T-cell (primary cell): Measurements from ENCODE around the gene NAE1. TPM values are rescaled to one million over a fixed set of nuclear protein-coding genes. Genes with fewer than 3 reads are reported as not detected.

Experiments used
- ATAC-seq, 4 experiments: fragments of 200-7000 bp in 3 of 4; fragments of 150-1000 bp in 1 of 4; cut with Tn5 transposase; replicated peaks in 1 of 4; 1 replicate in 3 of 4; 2 replicates in 1 of 4; pipeline ENCODE4 v1.10.0; 2021; ENCODE audit warnings: moderate library complexity in 3 of 4, mild to moderate bottlenecking in 2 of 4, moderate number of reproducible peaks in 1 of 4
- CTCF ChIA-PET, 2 donors: fragments of 300-600 bp; sonication (Branson Sonifier 250); formaldehyde crosslinking; loops; one replicate each; lab custom pipeline; 2022; ENCODE audit warnings: antibody characterized with exemption in 2 of 2; lab: Charles Lee
- POLR2A ChIA-PET, 2 donors: fragments of 300-600 bp; sonication (Branson Sonifier 250); formaldehyde crosslinking; loops; one replicate each; lab custom pipeline; 2022; ENCODE audit warnings: antibody characterized with exemption in 2 of 2; lab: Charles Lee
- DNase-seq, 35 experiments: peaks; one replicate each; pipeline versions ENCODE4 v3.0.0 to v3.0.0-alpha.2; 2013 to 2023
- H3K27ac ChIP-seq: one replicate; pipeline ENCODE4 v1.5.1; 2013; ENCODE audit warnings: low read length
- H3K27me3 ChIP-seq, 2 experiments: replicated peaks in 1 of 2; 1 replicate in 1 of 2; 2 replicates in 1 of 2; pipeline versions ENCODE4 v1.6.1 to v1.7.0; 2013; ENCODE audit warnings: low read length in 1 of 2, mixed read lengths in 1 of 2; ENCODE audit not compliant: control insufficient read depth in 2 of 2, insufficient read depth in 2 of 2; ENCODE audit errors: extremely low read depth in 1 of 2
- H3K36me3 ChIP-seq, 2 donors: 1 replicate in 1 of 2; 2 replicates in 1 of 2; pipeline versions ENCODE4 v1.6.1 to v1.7.0; 2013; ENCODE audit warnings: low read length in 1 of 2; ENCODE audit not compliant: control insufficient read depth in 2 of 2, insufficient read depth in 1 of 2; ENCODE audit errors: extremely low read depth in 1 of 2
- H3K4me1 ChIP-seq, 2 experiments: 1 replicate in 1 of 2; 2 replicates in 1 of 2; pipeline versions ENCODE4 v1.6.1 to v1.7.0; 2013; ENCODE audit warnings: low read length in 2 of 2, mixed read lengths in 1 of 2; ENCODE audit not compliant: insufficient read depth in 2 of 2, control insufficient read depth in 1 of 2; ENCODE audit errors: extremely low read depth in 1 of 2
- H3K4me3 ChIP-seq, 2 donors: 1 replicate in 1 of 2; 2 replicates in 1 of 2; pipeline versions ENCODE4 v1.5.1 to v1.7.0; 2013; ENCODE audit warnings: mild to moderate bottlenecking in 2 of 2, low read length in 1 of 2, moderate library complexity in 1 of 2; ENCODE audit not compliant: control insufficient read depth in 1 of 2; ENCODE audit errors: extremely low read depth in 1 of 2
- H3K9me3 ChIP-seq: 2 replicates; pipeline ENCODE4 v1.7.0; 2013
- H3K27ac Mint-ChIP-seq, 2 donors: one replicate each; pipeline ENCODE4 v1.8.0; 2020 to 2021; ENCODE audit warnings: mild to moderate bottlenecking in 2 of 2, mixed read lengths in 2 of 2
- H3K27me3 Mint-ChIP-seq, 2 donors: one replicate each; pipeline ENCODE4 v1.8.0; 2021 to 2022; ENCODE audit warnings: mixed read lengths in 2 of 2
- H3K36me3 Mint-ChIP-seq: one replicate; pipeline ENCODE4 v1.8.0; 2021; ENCODE audit warnings: mixed read lengths
- H3K4me1 Mint-ChIP-seq, 3 donors: one replicate each; pipeline ENCODE4 v1.8.0; 2020 to 2022; ENCODE audit warnings: mixed read lengths in 3 of 3, mild to moderate bottlenecking in 1 of 3
- H3K4me3 Mint-ChIP-seq, 3 donors: one replicate each; pipeline ENCODE4 v1.8.0; 2020 to 2022; ENCODE audit warnings: mild to moderate bottlenecking in 3 of 3, mixed read lengths in 3 of 3, moderate library complexity in 3 of 3
- H3K9me3 Mint-ChIP-seq, 3 donors: one replicate each; pipeline ENCODE4 v1.8.0; 2020 to 2022; ENCODE audit warnings: mixed read lengths in 3 of 3
- WGBS: methylation state at CpG from one replicate; pipeline ENCODE4 v1.1.5; 2013; ENCODE audit warnings: missing lambda C conversion rate; ENCODE audit not compliant: insufficient coverage; 5-methylcytosine and 5-hydroxymethylcytosine counted together
- total RNA-seq, 35 experiments: library from RNA in 6 of 35; stranded (reverse) in 6 of 35; fragments of 120-200 nt in 1 of 35; gene quantifications; one replicate each; pipeline versions ENCODE4 v1.2.1 to v1.2.4 and lab custom pipeline; 2013 to 2026

Gene NAE1
- total RNA-seq, 5 donors from 2014 or later (not counting 1 experiment from before 2014, with no cell fraction given), result 67.8 to 93.2 (median 75.0) TPM

GRCh38 chr16:66843191-66843590, 12.4 kb upstream of the NAE1 start:
- ChIA-PET POLR2A (no interaction called here), CTCF (interaction anchor here in 1 of 2 donors (0.6 to 1.4 kb wide), 2 partner anchors 13 to 338 kb away, joined by 5 read pairs; partner anchors contain the start of gene NAE1)
- no peaks in the 10 kb centered on the region for H3K9me3 ChIP-seq
- DNase-seq, result no peak
- no peak overlapping the region for H3K4me3 ChIP-seq
- H3K27ac Mint-ChIP-seq, result no peak overlapping the region
- H3K9me3 Mint-ChIP-seq, result no peaks in the 10 kb centered on the region
- H3K27me3 Mint-ChIP-seq, result peaks cover 42 to 47% of the 10 kb centered on the region in 2 donors
- ATAC-seq, result no peak
- peaks cover 5 to 10% (median 6%) of the 10 kb centered on the region in 3 donors for H3K4me1 Mint-ChIP-seq
- 100% methylated on average over 1 of the region's 2 CpGs for WGBS
- no peaks in the 10 kb centered on the region for H3K36me3 Mint-ChIP-seq
- no peak overlapping the region for H3K27ac ChIP-seq
- peaks cover 0 to 6% of the 10 kb centered on the region in 2 experiments for H3K4me1 ChIP-seq
- H3K4me3 Mint-ChIP-seq, result peak overlapping the region in 1 of 3 donors; percentile 74
- no peaks in the 10 kb centered on the region for H3K36me3 ChIP-seq
- H3K27me3 ChIP-seq, result peaks cover 2 to 47% of the 10 kb centered on the region in 2 experiments

DNA sequence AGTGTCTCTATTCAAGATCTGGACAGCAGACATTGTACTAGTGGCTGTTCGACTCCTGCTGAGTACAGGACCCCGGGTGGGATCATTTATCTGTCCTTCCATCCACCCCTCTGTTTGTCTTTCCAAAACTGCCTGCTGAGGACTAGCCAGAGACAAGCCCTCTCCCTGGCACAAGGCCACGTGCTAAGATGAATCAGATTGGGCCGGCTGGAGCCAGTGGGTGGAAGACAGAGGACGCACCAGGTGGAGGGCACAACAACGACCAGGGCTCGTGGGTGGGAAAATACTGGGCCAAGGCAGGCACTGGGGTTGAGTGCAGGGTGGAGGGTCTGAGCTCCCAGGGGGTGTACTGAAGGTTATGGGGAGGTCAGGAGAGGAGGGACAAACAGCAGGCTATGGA, 12.0 kb upstream of the NAE1 start:
- Histone ChIP-seq H3K27me3 (peaks cover 2 to 46% of the 10 kb centered on the region in 2 experiments), H3K27ac (no peak overlapping the region), H3K4me1 (peaks cover 0 to 6% of the 10 kb centered on the region in 2 experiments), H3K4me3 (no peak overlapping the region), H3K36me3 (no peaks in the 10 kb centered on the region), H3K9me3 (no peaks in the 10 kb centered on the region)
- Mint-ChIP-seq H3K27me3 (peaks cover 43 to 45% of the 10 kb centered on the region in 2 donors), H3K9me3 (no peaks in the 10 kb centered on the region), H3K36me3 (no peaks in the 10 kb centered on the region), H3K27ac (no peak overlapping the region), H3K4me1 (peaks cover 5 to 10% (median 6%) of the 10 kb centered on the region in 3 donors), H3K4me3 (peak overlapping the region in 1 of 3 donors; percentile 74)
- DNase-seq (no peak), ATAC-seq (no peak)
- ChIA-PET CTCF (interaction anchor here in 1 of 2 donors (0.6 to 1.4 kb wide), 2 partner anchors 12 to 338 kb away, joined by 5 read pairs; partner anchors contain the start of gene NAE1), POLR2A (no interaction called here)
- 84% methylated on average over 7 of the region's 7 CpGs for WGBS

- Mint-ChIP-seq H3K36me3 (no peaks in the 10 kb centered on the region), H3K4me1 (peaks cover 5 to 10% (median 6%) of the 10 kb centered on the region in 3 donors), H3K27me3 (peaks cover 44 to 46% of the 10 kb centered on the region in 2 donors), H3K9me3 (no peaks in the 10 kb centered on the region), H3K4me3 (no peak overlapping the region), H3K27ac (no peak overlapping the region)
- Histone ChIP-seq H3K4me1 (peaks cover 0 to 6% of the 10 kb centered on the region in 2 experiments), H3K4me3 (no peak overlapping the region), H3K27ac (no peak overlapping the region), H3K27me3 (peaks cover 2 to 41% of the 10 kb centered on the region in 2 experiments), H3K36me3 (no peaks in the 10 kb centered on the region), H3K9me3 (no peaks in the 10 kb centered on the region)
- ChIA-PET POLR2A (no interaction called here), CTCF (no interaction called here)
- no peak for ATAC-seq
- WGBS, result 100% methylated on average over 1 of the region's 4 CpGs
- DNase-seq, result no peak
Observed at GRCh38 chr16:66841366-66841765, 10.6 kb upstream of the NAE1 start.

DNA sequence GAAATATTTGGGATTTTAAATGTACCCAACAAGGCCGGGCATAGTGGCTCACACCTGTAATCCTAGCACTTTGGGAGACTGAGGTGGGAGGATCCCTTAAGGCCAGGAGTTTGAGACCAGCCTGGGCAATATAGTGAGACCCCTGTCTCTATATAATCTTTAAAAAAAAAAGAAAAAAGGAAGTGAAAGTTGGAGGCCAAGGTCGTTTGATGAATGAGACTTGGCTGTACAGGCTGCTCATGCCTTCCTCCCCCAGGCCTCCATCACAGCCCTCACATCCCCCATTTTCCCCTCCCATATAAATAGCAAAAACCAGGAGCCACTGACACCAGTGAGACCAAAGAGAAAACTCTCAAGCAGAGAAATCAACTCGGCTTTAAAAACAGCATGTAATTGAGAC, 10.1 kb upstream of the NAE1 start:
- DNase-seq (no peak), ATAC-seq (no peak)
- H3K27me3 ChIP-seq, result peaks cover 2 to 39% of the 10 kb centered on the region in 2 experiments
- H3K36me3 ChIP-seq, result no peaks in the 10 kb centered on the region
- Mint-ChIP-seq H3K9me3 (no peaks in the 10 kb centered on the region), H3K27ac (no peak overlapping the region), H3K36me3 (no peaks in the 10 kb centered on the region), H3K4me1 (peaks cover 5 to 7% (median 6%) of the 10 kb centered on the region in 3 donors), H3K27me3 (peaks cover 39 to 41% of the 10 kb centered on the region in 2 donors), H3K4me3 (no peak overlapping the region)
- WGBS, result 100% methylated on average over 1 of the region's 3 CpGs
- no peak overlapping the region for H3K4me3 ChIP-seq
- H3K9me3 ChIP-seq, result no peaks in the 10 kb centered on the region
- peaks cover 0 to 6% of the 10 kb centered on the region in 2 experiments for H3K4me1 ChIP-seq
- POLR2A ChIA-PET, result no interaction called here
- no peak overlapping the region for H3K27ac ChIP-seq
- CTCF ChIA-PET, result no interaction called here

DNA sequence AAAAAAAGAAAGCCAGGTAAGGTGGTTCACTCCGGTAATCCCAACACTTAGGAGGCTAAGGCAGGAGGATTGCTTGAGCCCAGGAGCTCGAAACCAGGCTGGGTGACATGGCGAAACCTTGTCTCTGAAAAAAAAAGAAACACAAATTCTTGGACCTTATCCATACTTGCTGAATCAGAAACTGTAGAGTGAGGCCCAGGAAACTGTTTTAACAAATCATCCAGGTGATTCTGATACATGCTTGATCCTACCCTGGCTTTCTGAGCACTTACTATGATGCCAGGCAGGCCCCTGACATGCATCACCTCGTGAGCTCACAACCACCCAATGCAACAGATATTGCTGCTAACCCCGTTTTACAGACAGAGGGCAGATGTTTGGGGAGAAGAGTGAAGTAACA, 4.0 kb upstream of the NAE1 start:
- H3K4me1 ChIP-seq, result peaks cover 1 to 10% of the 10 kb centered on the region in 2 experiments
- ATAC-seq (no peak), DNase-seq (no peak)
- no peaks in the 10 kb centered on the region for H3K9me3 ChIP-seq
- peaks cover 0 to 6% (median 5%) of the 10 kb centered on the region in 3 donors for H3K4me1 Mint-ChIP-seq
- CTCF ChIA-PET, result interaction anchor here in 1 of 2 donors (2.0 kb wide), 1 partner anchor 33 kb away, joined by 6 read pairs; no protein-coding TSS in a partner anchor
- peaks cover 0 to 19% of the 10 kb centered on the region in 2 experiments for H3K27me3 ChIP-seq
- H3K36me3 ChIP-seq, result no peaks in the 10 kb centered on the region
- POLR2A ChIA-PET, result interaction anchor here in 1 of 2 donors (0.6 kb wide), 1 partner anchor 67 kb away, joined by 3 read pairs; no protein-coding TSS in a partner anchor
- no peaks in the 10 kb centered on the region for H3K36me3 Mint-ChIP-seq
- H3K4me3 Mint-ChIP-seq, result no peak overlapping the region
- no peak overlapping the region for H3K27ac ChIP-seq
- H3K4me3 ChIP-seq, result no peak overlapping the region
- peaks cover 8 to 14% of the 10 kb centered on the region in 2 donors for H3K27me3 Mint-ChIP-seq
- no peaks in the 10 kb centered on the region for H3K9me3 Mint-ChIP-seq
- 91% methylated on average over 3 of the region's 5 CpGs for WGBS
- no peak overlapping the region for H3K27ac Mint-ChIP-seq

DNA sequence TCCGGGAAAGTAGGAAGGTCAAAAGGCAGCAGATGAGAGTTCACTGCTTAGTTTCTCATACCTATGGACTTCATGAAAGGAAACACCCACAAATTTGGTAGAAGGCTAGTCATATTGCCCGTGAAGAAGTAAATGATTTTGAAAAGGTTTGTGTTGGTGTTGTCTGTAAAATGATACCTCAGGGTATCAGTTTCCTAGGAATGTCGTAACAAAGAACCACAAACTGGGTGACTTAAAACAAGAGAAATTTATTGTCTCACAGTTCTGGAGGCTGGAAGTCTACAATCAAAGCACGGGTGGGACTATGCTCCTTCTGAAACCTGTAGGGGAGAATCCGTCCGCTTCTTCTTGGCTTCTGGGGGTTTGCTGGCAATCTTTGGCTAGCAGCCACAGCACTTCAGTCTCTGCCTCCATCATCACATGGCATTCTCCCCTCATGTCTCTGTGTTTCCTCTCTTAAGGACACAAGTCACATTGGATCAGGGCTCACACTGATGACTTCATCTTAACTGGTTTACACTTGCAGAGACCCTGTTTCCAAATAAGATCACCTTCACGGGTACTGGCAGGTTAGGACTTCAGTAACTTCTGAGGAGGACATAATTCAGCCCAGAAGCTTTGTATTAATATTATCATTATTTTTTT, 2.0 kb upstream of the NAE1 start:
- Mint-ChIP-seq H3K27ac (no peak overlapping the region), H3K27me3 (peaks cover 3 to 7% of the 10 kb centered on the region in 2 donors), H3K36me3 (peaks cover 3% of the 10 kb centered on the region), H3K4me3 (no peak overlapping the region), H3K4me1 (peaks cover 18 to 24% (median 24%) of the 10 kb centered on the region in 3 donors), H3K9me3 (no peaks in the 10 kb centered on the region)
- ATAC-seq (no peak), DNase-seq (no peak)
- CTCF ChIA-PET, result interaction anchor here in 1 of 2 donors (0.6 kb wide), 1 partner anchor 987 kb away, joined by 6 read pairs; no protein-coding TSS in a partner anchor
- Histone ChIP-seq H3K27ac (no peak overlapping the region), H3K4me3 (no peak overlapping the region), H3K4me1 (peaks cover 8 to 26% of the 10 kb centered on the region in 2 experiments), H3K9me3 (no peaks in the 10 kb centered on the region), H3K27me3 (peaks cover 0 to 19% of the 10 kb centered on the region in 2 experiments), H3K36me3 (peaks cover 0 to under 1% of the 10 kb centered on the region in 2 donors)
- WGBS, result 72% methylated on average over 2 of the region's 7 CpGs
- POLR2A ChIA-PET, result no interaction called here
